ENCODE measurements around the gene PDCD1LG2. TPM values are rescaled to one million over a fixed set of nuclear protein-coding genes. Genes with fewer than 3 reads are reported as not detected.

PDCD1LG2 gene
- total RNA-seq, 1 experiment from 2014 or later, result 0.47 TPM

DNA sequence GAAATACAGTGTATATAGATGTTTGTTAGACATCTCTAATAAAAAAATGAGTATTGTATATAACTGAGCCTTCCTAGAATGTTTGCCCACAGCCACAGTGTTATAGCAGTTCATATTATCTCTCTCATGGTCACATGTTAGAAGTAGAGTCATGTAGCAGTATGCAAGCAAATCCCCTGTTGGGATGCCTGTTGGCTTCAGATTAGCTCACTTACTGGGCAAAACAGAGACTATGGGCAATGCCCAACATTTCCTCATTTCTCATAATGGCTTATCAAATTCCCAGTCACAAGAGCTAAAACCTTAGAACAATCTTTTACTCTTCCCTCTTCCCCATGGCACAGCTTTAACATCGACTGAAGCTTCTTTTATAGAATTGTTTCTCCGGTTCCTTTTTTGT, 27.0 kb upstream of the PDCD1LG2 start:
- CTCF ChIA-PET, result no interaction called here
- DNase-seq (ENCODE audit: low spot score), result no peak
- Histone ChIP-seq H3K36me3 (ENCODE audit: insufficient read depth, low read length, poor library complexity, severe bottlenecking) (no peaks in the 10 kb centered on the region), H3K4me1 (ENCODE audit: insufficient read depth, low read length, poor library complexity, severe bottlenecking) (no peaks in the 10 kb centered on the region), H3K27ac (ENCODE audit: low read depth, low read length, poor library complexity, severe bottlenecking) (no peak overlapping the region), H3K4me3 (ENCODE audit: low read depth, low read length, poor library complexity, severe bottlenecking) (no peak overlapping the region), H3K9me3 (ENCODE audit: low read depth, low read length, poor library complexity, severe bottlenecking) (no peaks in the 10 kb centered on the region), H3K27me3 (replicated peaks; ENCODE audit: insufficient read depth, low read depth, low read length, poor library complexity) (no peaks in the 10 kb centered on the region)
- POLR2A ChIA-PET (ENCODE audit: low non-redundant PET), result no interaction called here
- BruUV-seq (replicated peaks), result no TSS peak
- TF ChIP-seq, protein P1, sequence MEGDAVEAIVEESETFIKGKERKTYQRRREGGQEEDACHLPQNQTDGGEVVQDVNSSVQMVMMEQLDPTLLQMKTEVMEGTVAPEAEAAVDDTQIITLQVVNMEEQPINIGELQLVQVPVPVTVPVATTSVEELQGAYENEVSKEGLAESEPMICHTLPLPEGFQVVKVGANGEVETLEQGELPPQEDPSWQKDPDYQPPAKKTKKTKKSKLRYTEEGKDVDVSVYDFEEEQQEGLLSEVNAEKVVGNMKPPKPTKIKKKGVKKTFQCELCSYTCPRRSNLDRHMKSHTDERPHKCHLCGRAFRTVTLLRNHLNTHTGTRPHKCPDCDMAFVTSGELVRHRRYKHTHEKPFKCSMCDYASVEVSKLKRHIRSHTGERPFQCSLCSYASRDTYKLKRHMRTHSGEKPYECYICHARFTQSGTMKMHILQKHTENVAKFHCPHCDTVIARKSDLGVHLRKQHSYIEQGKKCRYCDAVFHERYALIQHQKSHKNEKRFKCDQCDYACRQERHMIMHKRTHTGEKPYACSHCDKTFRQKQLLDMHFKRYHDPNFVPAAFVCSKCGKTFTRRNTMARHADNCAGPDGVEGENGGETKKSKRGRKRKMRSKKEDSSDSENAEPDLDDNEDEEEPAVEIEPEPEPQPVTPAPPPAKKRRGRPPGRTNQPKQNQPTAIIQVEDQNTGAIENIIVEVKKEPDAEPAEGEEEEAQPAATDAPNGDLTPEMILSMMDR (conservative IDR thresholded peaks at IDR 0.05; ENCODE audit: low read depth, low read length), result no peak
- no peak for TF ChIP-seq EZH2 (IDR thresholded peaks at IDR 0.05; ENCODE audit: borderline replicate concordance, low read depth, low read length, poor library complexity, severe bottlenecking)
- intact Hi-C loops (cut with micrococcal nuclease; ENCODE audit: unreplicated experiment), result no loop called here

DNA sequence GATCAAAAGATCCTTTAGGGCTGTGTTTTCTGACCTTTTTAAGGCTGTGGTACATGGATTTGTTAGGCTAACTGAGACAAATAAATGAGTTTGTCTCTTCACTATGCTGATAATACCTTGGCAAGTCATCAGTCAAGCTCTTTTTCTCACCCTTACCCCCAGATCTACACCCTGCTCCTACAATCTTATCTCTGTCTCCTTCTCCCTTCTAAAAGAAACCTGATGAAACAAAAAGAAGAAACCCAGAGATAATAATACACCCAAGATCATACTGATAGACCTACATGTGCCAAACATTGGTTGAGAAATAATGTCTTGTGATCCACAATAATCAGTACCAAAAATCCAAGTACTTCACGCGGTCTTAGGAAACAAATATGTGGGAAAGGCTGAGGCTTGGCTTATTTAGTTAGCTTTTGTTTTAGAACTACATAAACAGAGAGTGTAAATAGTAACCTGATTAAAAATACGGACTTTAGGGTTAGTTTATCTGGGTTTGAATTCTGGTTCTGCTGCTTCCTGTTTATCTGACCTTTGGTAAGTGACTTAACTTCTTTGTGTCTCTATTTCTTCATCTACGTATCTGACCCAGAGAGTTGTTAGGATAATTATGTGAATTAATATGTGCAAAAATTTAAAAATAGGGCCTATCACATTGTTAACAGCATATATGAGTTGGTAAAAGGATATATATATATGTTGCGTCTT, 24.8 kb upstream of the PDCD1LG2 start:
- no peaks in the 10 kb centered on the region for H3K4me1 ChIP-seq (ENCODE audit: insufficient read depth, low read length, poor library complexity, severe bottlenecking)
- TF ChIP-seq, protein P1 (conservative IDR thresholded peaks at IDR 0.05; ENCODE audit: low read depth, low read length), result no peak
- TF ChIP-seq EZH2 (IDR thresholded peaks at IDR 0.05; ENCODE audit: borderline replicate concordance, low read depth, low read length, poor library complexity, severe bottlenecking), result no peak
- no peaks in the 10 kb centered on the region for H3K36me3 ChIP-seq (ENCODE audit: insufficient read depth, low read length, poor library complexity, severe bottlenecking)
- no TSS peak for BruUV-seq (replicated peaks)
- no peak overlapping the region for H3K27ac ChIP-seq (ENCODE audit: low read depth, low read length, poor library complexity, severe bottlenecking)
- H3K27me3 ChIP-seq (replicated peaks; ENCODE audit: insufficient read depth, low read depth, low read length, poor library complexity), result no peaks in the 10 kb centered on the region
- no peaks in the 10 kb centered on the region for H3K9me3 ChIP-seq (ENCODE audit: low read depth, low read length, poor library complexity, severe bottlenecking)
- no peak for DNase-seq (ENCODE audit: low spot score)
- CTCF ChIA-PET, result no interaction called here
- intact Hi-C loops (cut with micrococcal nuclease; ENCODE audit: unreplicated experiment), result no loop called here
- H3K4me3 ChIP-seq (ENCODE audit: low read depth, low read length, poor library complexity, severe bottlenecking), result no peak overlapping the region
- POLR2A ChIA-PET (ENCODE audit: low non-redundant PET), result no interaction called here

DNA sequence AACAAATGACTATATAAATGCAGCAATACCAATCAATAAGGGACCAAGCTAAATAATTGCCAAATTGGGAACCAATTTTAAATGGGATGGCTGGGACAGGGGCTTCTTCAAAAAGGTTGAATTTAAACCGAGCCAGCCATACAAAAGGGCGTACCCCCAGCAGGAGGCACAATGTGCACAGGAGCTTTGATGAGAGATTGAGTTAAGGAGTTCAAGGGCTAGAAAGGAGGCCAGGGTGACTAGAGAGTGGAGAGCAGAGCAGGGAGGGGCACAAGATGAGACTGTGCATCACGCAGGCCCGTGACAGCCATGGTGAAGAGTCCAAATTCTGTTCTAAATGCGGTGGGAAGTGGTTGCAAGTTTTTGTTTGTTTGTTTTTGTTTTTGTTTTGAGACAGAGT, 23.3 kb upstream of the PDCD1LG2 start:
- no peaks in the 10 kb centered on the region for H3K36me3 ChIP-seq (ENCODE audit: insufficient read depth, low read length, poor library complexity, severe bottlenecking)
- H3K27me3 ChIP-seq (replicated peaks; ENCODE audit: insufficient read depth, low read depth, low read length, poor library complexity), result no peaks in the 10 kb centered on the region
- CTCF ChIA-PET, result no interaction called here
- POLR2A ChIA-PET (ENCODE audit: low non-redundant PET), result no interaction called here
- TF ChIP-seq, protein P1 (conservative IDR thresholded peaks at IDR 0.05; ENCODE audit: low read depth, low read length), result no peak
- TF ChIP-seq EZH2 (IDR thresholded peaks at IDR 0.05; ENCODE audit: borderline replicate concordance, low read depth, low read length, poor library complexity, severe bottlenecking), result no peak
- intact Hi-C loops (cut with micrococcal nuclease; ENCODE audit: unreplicated experiment), result no loop called here
- no peak for DNase-seq (ENCODE audit: low spot score)
- no peaks in the 10 kb centered on the region for H3K4me1 ChIP-seq (ENCODE audit: insufficient read depth, low read length, poor library complexity, severe bottlenecking)
- no TSS peak for BruUV-seq (replicated peaks)
- no peak overlapping the region for H3K4me3 ChIP-seq (ENCODE audit: low read depth, low read length, poor library complexity, severe bottlenecking)
- H3K9me3 ChIP-seq (ENCODE audit: low read depth, low read length, poor library complexity, severe bottlenecking), result no peaks in the 10 kb centered on the region
- no peak overlapping the region for H3K27ac ChIP-seq (ENCODE audit: low read depth, low read length, poor library complexity, severe bottlenecking)
